AG09309 (cell line): ENCODE data around the gene CYP2F1.
"Not testable (repeated sequence)": the region's sequence is repeated elsewhere in the genome, so short reads cannot be mapped to it uniquely, and the experiment has no call there.

Source experiments
- DNase-seq: peaks from one replicate; pipeline ENCODE4 v3.0.0-alpha.2; 2010; ENCODE audit warnings: low read depth
- H3K4me3 ChIP-seq: 2 replicates; pipeline ENCODE4 v1.5.1; 2011; ENCODE audit warnings: mild to moderate bottlenecking, low read depth, low read length, moderate library complexity; ENCODE audit not compliant: control insufficient read depth
- TF ChIP-seq, protein P1 (sequence below): IDR thresholded peaks from 2 replicates; pipeline ENCODE4 v1.5.1; 2011; ENCODE audit warnings: mild to moderate bottlenecking, low read depth, low read length, inconsistent platforms; ENCODE audit not compliant: insufficient read depth, control insufficient read depth; ENCODE audit errors: missing control alignments

CYP2F1 gene

DNA sequence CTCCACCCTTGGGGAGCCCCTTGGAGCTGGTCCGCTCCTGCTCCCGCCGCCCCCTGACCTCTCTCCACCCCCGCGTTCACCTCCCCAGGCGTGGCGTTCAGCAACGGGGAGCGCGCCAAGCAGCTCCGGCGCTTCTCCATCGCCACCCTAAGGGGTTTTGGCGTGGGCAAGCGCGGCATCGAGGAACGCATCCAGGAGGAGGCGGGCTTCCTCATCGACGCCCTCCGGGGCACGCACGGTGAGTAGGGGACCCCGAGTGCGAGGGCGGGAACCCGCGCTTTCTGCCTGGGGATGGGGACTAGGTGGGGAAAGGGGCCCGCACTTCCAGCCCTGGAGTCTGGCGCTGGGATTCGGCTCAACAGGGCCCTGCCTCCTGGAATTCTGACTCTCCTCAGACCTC is 24.3 kb upstream of the CYP2F1 start:
- TF ChIP-seq, protein P1, sequence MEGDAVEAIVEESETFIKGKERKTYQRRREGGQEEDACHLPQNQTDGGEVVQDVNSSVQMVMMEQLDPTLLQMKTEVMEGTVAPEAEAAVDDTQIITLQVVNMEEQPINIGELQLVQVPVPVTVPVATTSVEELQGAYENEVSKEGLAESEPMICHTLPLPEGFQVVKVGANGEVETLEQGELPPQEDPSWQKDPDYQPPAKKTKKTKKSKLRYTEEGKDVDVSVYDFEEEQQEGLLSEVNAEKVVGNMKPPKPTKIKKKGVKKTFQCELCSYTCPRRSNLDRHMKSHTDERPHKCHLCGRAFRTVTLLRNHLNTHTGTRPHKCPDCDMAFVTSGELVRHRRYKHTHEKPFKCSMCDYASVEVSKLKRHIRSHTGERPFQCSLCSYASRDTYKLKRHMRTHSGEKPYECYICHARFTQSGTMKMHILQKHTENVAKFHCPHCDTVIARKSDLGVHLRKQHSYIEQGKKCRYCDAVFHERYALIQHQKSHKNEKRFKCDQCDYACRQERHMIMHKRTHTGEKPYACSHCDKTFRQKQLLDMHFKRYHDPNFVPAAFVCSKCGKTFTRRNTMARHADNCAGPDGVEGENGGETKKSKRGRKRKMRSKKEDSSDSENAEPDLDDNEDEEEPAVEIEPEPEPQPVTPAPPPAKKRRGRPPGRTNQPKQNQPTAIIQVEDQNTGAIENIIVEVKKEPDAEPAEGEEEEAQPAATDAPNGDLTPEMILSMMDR = no peak
- DNase-seq = no peak
- no peak overlapping the region for H3K4me3 ChIP-seq

DNA sequence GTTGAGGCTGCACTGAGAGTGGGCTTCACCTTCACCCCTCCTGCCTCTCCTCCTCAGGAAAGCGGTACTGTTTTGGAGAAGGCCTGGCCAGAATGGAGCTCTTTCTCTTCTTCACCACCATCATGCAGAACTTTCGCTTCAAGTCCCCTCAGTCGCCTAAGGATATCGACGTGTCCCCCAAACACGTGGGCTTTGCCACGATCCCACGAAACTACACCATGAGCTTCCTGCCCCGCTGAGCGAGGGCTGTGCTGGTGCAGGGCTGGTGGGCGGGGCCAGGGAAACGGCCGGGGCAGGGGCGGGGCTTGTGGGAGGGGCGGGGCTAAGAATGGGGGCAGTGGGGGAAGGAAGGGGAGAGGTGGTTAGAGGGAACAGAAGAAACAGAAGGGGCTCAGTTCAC is 18.5 kb upstream of the CYP2F1 start:
- TF ChIP-seq, protein P1 = no peak
- no peak overlapping the region for H3K4me3 ChIP-seq
- DNase-seq = no peak

DNA sequence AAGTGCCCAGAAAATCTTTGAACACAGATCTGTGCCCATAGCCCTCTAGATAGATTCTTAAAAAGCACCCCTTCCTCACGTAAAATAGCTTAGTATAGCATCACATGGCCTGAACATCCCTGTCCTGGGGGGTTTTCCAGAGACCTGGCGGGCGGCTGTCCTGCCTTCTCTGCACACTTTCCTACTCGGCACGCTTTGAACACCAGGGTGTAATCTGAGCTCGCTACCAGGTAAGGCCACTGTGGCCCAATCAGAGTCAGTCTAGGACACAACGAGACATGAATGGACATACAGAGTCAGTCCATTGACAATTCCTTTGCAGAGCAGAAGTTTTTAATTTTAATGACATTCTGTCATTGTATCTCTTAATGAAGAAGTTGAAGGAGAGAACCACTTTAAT is 17.9 kb upstream of the CYP2F1 start:
- DNase-seq = no peak
- H3K4me3 ChIP-seq = no peak overlapping the region
- TF ChIP-seq, protein P1 = no peak

DNA sequence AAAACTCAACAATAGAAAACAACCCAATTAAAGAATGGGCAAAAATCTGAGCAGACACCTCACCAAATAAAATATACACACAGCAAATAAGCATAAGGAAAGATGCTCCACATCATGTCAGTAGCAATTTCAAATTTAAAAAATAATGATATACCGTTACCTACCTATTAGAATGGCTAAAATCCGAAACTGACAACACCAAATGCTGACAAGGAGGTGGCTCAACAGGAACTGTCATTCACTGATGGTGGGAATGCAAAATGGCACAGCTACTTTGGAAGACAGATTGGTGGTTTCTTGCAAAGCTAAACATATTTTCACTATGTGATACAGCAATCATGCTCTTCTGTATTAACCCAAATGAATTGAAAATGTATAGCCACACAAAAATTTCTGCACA is 16.9 kb upstream of the CYP2F1 start:
- DNase-seq = no peak
- no peak overlapping the region for H3K4me3 ChIP-seq
- TF ChIP-seq, protein P1 = no peak

DNA sequence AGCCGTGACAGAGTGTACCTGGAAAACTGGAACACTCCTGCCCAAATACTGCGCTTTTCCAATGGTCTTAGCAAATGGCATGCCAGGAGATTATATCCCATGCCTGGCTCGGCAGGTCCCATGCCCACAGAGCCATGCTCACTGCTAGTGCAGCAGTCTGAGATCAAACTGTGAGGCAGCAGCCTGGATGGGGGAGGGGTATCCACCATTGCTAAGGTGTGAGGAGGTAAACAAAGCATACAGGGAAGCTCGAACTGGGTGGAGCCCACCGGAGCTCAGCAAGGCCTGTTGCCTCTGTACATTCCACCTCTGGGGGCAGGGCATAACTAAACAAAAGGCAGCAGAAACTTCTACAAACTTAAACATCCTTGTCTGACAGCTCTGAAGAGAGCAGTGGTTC is 15.5 kb upstream of the CYP2F1 start:
- no peak for DNase-seq
- TF ChIP-seq, protein P1 = no peak
- H3K4me3 ChIP-seq = no peak overlapping the region

DNA sequence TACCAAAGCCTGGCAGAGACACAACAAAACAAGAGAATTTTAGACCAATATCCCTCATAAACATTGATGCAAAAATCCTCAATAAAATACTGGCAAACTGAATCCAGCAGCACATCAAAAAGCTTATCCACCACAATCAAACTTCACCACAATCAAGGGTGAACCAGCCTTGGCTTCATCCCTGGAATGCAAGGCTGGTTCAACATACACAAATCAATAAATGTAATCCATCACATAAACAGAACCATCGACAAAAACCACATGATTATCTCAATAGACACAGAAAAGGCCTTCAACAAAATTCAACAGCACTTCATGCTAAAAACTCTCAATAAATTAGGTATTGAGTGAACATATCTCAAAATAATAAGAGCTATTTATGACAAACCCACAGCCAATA is 12.0 kb upstream of the CYP2F1 start:
- DNase-seq, H3K4me3 ChIP-seq: not testable (repeated sequence)

DNA sequence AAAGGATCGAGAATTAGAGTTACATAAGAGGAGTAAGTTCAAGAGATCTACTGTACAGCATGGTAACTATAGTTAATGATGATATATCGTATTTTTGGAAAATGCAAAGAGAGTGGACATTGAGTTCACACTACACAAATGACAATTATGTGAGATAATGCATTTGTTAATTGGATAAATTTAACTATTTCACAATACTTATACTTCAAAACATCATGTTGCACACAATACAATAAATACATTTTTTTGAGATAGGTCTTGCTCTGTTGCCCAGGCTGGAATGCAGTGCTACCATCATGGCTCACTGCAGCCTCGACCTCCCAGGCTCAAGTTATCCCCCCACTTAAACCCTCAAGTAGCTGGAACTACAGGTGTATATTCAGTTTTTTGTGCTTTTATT is 8.1 kb upstream of the CYP2F1 start:
- TF ChIP-seq, protein P1 = no peak
- no peak overlapping the region for H3K4me3 ChIP-seq
- DNase-seq = no peak
